K562 (cell line): Measurements from ENCODE around the gene IL1RL1. TPM values are rescaled to one million over a fixed set of nuclear protein-coding genes. Genes with fewer than 3 reads are reported as not detected.
A peak's percentile ranks its signal among the peaks of the same experiment; 100 is the strongest.

Source experiments
- ATAC-seq: fragments of 200-7000 bp; cut with Tn5 transposase; 3 replicates; pipeline ENCODE4 v1.9.1; 2020; ENCODE audit warnings: moderate library complexity
- BruUV-seq: library from RNA; stranded (reverse); fragments of 400-500 nt; replicated peaks from 2 replicates; lab custom pipeline; 2021; lab: Mats Ljungman, UMichigan
- CTCF ChIA-PET: fragments of 300-600 bp; formaldehyde crosslinking; extraction: SDS; loops from one replicate; lab custom pipeline; 2021; ENCODE audit warnings: low intra/inter-chr PET ratio; lab: Yijun Ruan, JAX
- POLR2A ChIA-PET: fragments of 300-600, 350-650 bp; sonication (Branson Sonifier 250); formaldehyde crosslinking; extraction: SDS; loops from one replicate; lab custom pipeline; 2021; ENCODE audit warnings: antibody characterized with exemption, inconsistent platforms; lab: Yijun Ruan, JAX
- DNase-seq, 4 experiments: peaks; one replicate each; pipeline versions ENCODE4 v3.0.0 to v3.0.0-alpha.2; 2011 to 2018; ENCODE audit warnings: low spot score in 3 of 4, mixed read lengths in 3 of 4; ENCODE audit errors: extremely low read depth in 1 of 4
- FAIRE-seq: peaks from 2 replicates; lab custom pipeline; 2011; peaks lifted over from hg19 to GRCh38; lab: Jason Lieb, UNC
- H2AFZ ChIP-seq: 2 replicates; pipeline ENCODE4 v1.6.0; 2011; ENCODE audit warnings: low read depth, low read length, control low read depth, inconsistent platforms
- H3K27ac ChIP-seq: fragments of 200-600 bp; 3 replicates; pipeline ENCODE4 v1.8.0; 2011; ENCODE audit warnings: low read depth, mild to moderate bottlenecking, control low read depth, inconsistent platforms, low read length, moderate library complexity, mixed read lengths; ENCODE audit errors: extremely low read depth
- H3K27me3 ChIP-seq, 2 experiments: fragments of 300-600 bp in 1 of 2; 2 replicates in 1 of 2; 3 replicates in 1 of 2; pipeline versions ENCODE4 v1.6.0 to v1.8.0; 2011; ENCODE audit warnings: inconsistent platforms in 2 of 2, low read length in 2 of 2, mild to moderate bottlenecking in 1 of 2, mixed read lengths in 1 of 2, moderate library complexity in 1 of 2; ENCODE audit not compliant: control insufficient read depth in 2 of 2, insufficient read depth in 2 of 2
- H3K36me3 ChIP-seq: fragments of 300-600 bp; 3 replicates; pipeline ENCODE4 v1.8.0; 2011; ENCODE audit warnings: mild to moderate bottlenecking, low read length, inconsistent platforms; ENCODE audit not compliant: control insufficient read depth, insufficient read depth
- H3K4me1 ChIP-seq, 2 experiments: fragments of 200-600 bp in 1 of 2; replicated peaks in 1 of 2; 2 replicates in 1 of 2; 3 replicates in 1 of 2; pipeline versions ENCODE4 v1.5.1 to v1.8.0; 2011; ENCODE audit warnings: inconsistent platforms in 2 of 2, low read length in 2 of 2, mild to moderate bottlenecking in 1 of 2, mixed read lengths in 1 of 2, moderate library complexity in 1 of 2; ENCODE audit not compliant: control insufficient read depth in 2 of 2, insufficient read depth in 2 of 2
- H3K4me2 ChIP-seq: 2 replicates; pipeline ENCODE4 v1.6.1; 2011; ENCODE audit warnings: low read length, control low read depth, inconsistent platforms, mixed read lengths; ENCODE audit not compliant: insufficient read depth
- H3K4me3 ChIP-seq: fragments of 200-600 bp; sonication (generic), shearing (Covaris generic); 2 replicates; pipeline ENCODE4 v1.5.1; 2016; ENCODE audit warnings: control low read depth, inconsistent platforms
- H3K79me2 ChIP-seq: fragments of 200-600 bp; 3 replicates; pipeline ENCODE4 v1.8.0; 2011; ENCODE audit warnings: low read length, inconsistent platforms; ENCODE audit not compliant: control insufficient read depth, insufficient read depth
- H3K9ac ChIP-seq, 2 experiments: 2 replicates each; pipeline versions ENCODE4 v1.6.0 to v1.6.1; 2011; ENCODE audit warnings: low read depth in 2 of 2, low read length in 2 of 2, control low read depth in 1 of 2, inconsistent platforms in 1 of 2, mild to moderate bottlenecking in 1 of 2, mixed read lengths in 1 of 2; ENCODE audit not compliant: insufficient read depth in 1 of 2
- H3K9me1 ChIP-seq: one replicate; pipeline ENCODE4 v1.6.0; 2011; ENCODE audit warnings: inconsistent platforms, mild to moderate bottlenecking, low read length, moderate library complexity; ENCODE audit not compliant: control insufficient read depth, insufficient read depth
- H3K9me3 ChIP-seq: replicated peaks from 2 replicates; pipeline ENCODE4 v1.5.1; 2011; ENCODE audit warnings: low read depth, low read length, inconsistent platforms; ENCODE audit not compliant: control insufficient read depth, insufficient read depth
- H4K20me1 ChIP-seq: replicated peaks from 2 replicates; pipeline ENCODE4 v1.6.1; 2011; ENCODE audit warnings: low read length, inconsistent platforms, mixed read lengths; ENCODE audit not compliant: control insufficient read depth, insufficient read depth
- CBX3 ChIP-seq, 2 experiments: IDR thresholded peaks; 1 replicate in 1 of 2; 2 replicates in 1 of 2; pipeline ENCODE4 v1.6.1; 2012; ENCODE audit warnings: inconsistent platforms in 2 of 2, low read length in 2 of 2, borderline replicate concordance in 1 of 2, control low read depth in 1 of 2
- GTF2E2 ChIP-seq: fragments of 200-800 bp; sonication (Bioruptor generic); IDR thresholded peaks from 2 replicates; pipeline ENCODE4 v1.6.1; 2016; ENCODE audit warnings: missing genetic modification characterization, missing compliant biosample characterization
- RBFOX2 ChIP-seq: fragments of 200-400 bp; formaldehyde crosslinking; IDR thresholded peaks from 2 replicates; pipeline ENCODE4 v1.6.1; 2017; ENCODE audit warnings: low read depth, mild to moderate bottlenecking, low read length, moderate library complexity
- RNF2 ChIP-seq: sonication (generic); IDR thresholded peaks from 2 replicates; pipeline ENCODE4 v1.6.1; 2016
- ZNF75A ChIP-seq: fragments of 450-650 bp; formaldehyde crosslinking; IDR thresholded peaks from 2 replicates; pipeline ENCODE4 v1.4.0; 2020; ENCODE audit warnings: mild to moderate bottlenecking
- WGBS: fragments of 100-300 bp; shearing (Covaris generic); methylation state at CpG from one replicate; pipeline ENCODE4 v1.1.6; 2016; ENCODE audit warnings: low coverage, mixed read lengths; ENCODE audit not compliant: insufficient coverage; ENCODE audit errors: missing lambda C conversion rate; 5-methylcytosine and 5-hydroxymethylcytosine counted together
- in situ Hi-C: fragments of 300-500 bp; cut with MboI; formaldehyde crosslinking; loops from 4 replicates; pipeline ENCODE4 v1.15.0; 2018; ENCODE audit warnings: inconsistent platforms, mixed read lengths
- intact Hi-C: fragments of 100-400 bp; cut with micrococcal nuclease; formaldehyde crosslinking; loops from 2 replicates; pipeline ENCODE4 v1.14.2; 2022
- polyA plus RNA-seq, 8 experiments: library from polyadenylated mRNA; depleted of rRNA in 4 of 8; stranded (reverse) in 5 of 8; unstranded in 3 of 8; fragments of >200 nt; fragmentation: Nextera tagmentation in 2 of 8; fragmentation: Illumina TruSeq in 1 of 8; extraction: Ambion mirVana in 2 of 8; extraction: Trizol in 1 of 8; gene quantifications; 2 replicates each; pipeline versions ENCODE4 v1.2.1 to v1.2.3, GENCODE V29; 2011 to 2014; ENCODE audit warnings: inconsistent platforms in 1 of 8, missing spikeins in 1 of 8
- total RNA-seq, 7 experiments: library from RNA; depleted of rRNA in 6 of 7; stranded (reverse); fragments of >200 nt in 6 of 7; fragmentation: Illumina TruSeq in 2 of 7; extraction: Trizol in 2 of 7; gene quantifications; 2 replicates each; pipeline versions ENCODE4 v1.2.1 to v1.2.3, GENCODE V29; 2011 to 2021; ENCODE audit warnings: low replicate concordance in 1 of 7
- TF ChIP-seq, protein P1 (sequence below): fragments of 200-800 bp; sonication (Bioruptor generic); IDR thresholded peaks from 2 replicates; pipeline ENCODE4 v1.6.1; 2017; ENCODE audit warnings: missing genetic modification characterization, missing compliant biosample characterization

The IL1RL1 gene
- total and polyA plus RNA-seq, 9 of the 15 experiments (the other 6 are each of a cell fraction or from before 2014, with no cell fraction given) = 0.06 to 3.3 (median 0.59) TPM

DNA sequence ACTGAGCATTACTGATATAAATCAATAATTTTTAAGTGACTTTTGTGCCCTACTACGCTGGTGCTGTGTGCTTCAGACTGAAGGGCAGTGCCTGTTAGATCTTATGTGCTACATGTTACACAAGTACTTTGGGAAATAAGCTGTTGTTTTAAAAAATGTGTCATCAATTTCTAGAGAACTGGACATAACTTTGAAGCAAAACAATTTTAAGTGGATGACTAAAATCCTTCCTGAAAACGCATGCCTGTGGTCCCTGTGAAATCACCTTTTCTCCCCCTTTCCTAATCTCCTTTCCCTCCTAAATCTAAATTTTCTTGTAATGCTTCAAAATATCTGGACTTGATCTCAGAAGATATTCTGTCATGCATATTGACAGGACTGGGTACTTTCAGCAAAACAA, 7.1 kb upstream of the IL1RL1 start:
- CTCF ChIA-PET = no interaction called here
- POLR2A ChIA-PET = no interaction called here
- intact Hi-C loops (loop anchor here (5.0 kb wide), 1 partner anchor 53 kb away; the partner anchor contains the start of gene IL18R1), in situ Hi-C loops (no loop called here)
- Histone ChIP-seq H3K9me1 (no peaks in the 10 kb centered on the region), H4K20me1 (no peaks in the 10 kb centered on the region), H3K79me2 (no peaks in the 10 kb centered on the region), H3K36me3 (no peaks in the 10 kb centered on the region), H3K4me1 (peaks cover 0 to 14% of the 10 kb centered on the region in 2 experiments; a peak in 2 of 5 replicates), H3K9me3 (no peaks in the 10 kb centered on the region), H3K4me3 (no peak overlapping the region), H2AFZ (peak overlapping the region; percentile 5; the same call in 1 of the 2 replicates), H3K27me3 (no peaks in the 10 kb centered on the region), H3K27ac (no peak overlapping the region), H3K9ac (no peak overlapping the region), H3K4me2 (no peak overlapping the region)
- TF ChIP-seq RBFOX2 = no peak
- TF ChIP-seq CBX3 (IDR thresholded peaks at IDR 0.05; ENCODE audit: borderline replicate concordance in 1 of 2, low read length in 2 of 2) = no peak
- TF ChIP-seq ZNF75A = no peak
- 5% methylated on average over 2 of the region's 2 CpGs for WGBS
- no peak for DNase-seq
- no peak for FAIRE-seq
- ATAC-seq = no peak
- BruUV-seq = no TSS peak

DNA sequence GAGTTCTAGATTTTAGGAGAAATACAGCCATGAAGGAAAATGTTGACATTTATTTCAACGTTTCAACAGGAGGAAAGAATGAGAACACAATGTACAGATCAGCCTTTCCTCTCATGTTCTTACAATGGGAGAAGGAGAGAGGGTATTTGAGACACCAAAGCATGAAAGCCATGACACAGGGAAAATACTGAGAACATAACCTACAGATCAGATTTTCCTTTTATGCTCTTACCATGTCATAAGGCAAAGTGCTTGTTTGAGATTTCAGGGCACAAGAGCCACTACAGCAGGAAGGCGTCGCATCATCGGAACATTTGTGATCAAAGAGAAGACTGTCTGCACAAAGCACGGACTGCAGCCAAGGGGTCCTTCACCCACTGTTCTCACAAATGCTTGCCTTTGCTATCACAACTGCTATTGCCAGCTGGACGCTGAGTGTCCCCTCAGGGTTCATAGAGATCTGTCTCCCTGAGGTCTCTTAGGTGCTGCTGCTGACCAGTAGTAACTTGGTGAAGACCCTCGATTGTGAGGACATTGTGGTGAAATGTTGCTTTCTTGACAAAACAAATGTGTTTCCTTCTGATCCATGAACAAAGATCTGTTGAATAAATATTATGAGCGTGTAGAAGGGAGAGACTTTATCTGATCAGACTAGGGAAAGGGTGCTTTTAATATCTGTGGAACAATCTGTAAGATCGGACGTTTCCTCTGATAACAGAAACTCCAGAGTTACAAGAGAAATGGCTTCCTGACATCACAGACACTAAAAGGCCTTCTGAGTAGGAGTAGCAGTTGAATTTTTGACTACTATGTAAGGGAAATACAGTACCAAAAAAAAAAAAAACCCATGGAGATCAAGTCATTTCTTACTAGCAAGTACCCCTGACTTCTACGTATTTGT, 6.4 kb upstream of the IL1RL1 start:
- Histone ChIP-seq H2AFZ (peak overlapping the region; percentile 5), H4K20me1 (no peaks in the 10 kb centered on the region), H3K9ac (no peak overlapping the region), H3K27me3 (no peaks in the 10 kb centered on the region), H3K4me3 (no peak overlapping the region), H3K36me3 (no peaks in the 10 kb centered on the region), H3K79me2 (no peaks in the 10 kb centered on the region), H3K9me3 (no peaks in the 10 kb centered on the region), H3K4me1 (peaks cover 0 to 14% of the 10 kb centered on the region in 2 experiments; a peak in 2 of 5 replicates), H3K9me1 (no peaks in the 10 kb centered on the region)
- WGBS = 25% methylated on average over 11 of the region's 11 CpGs
- BruUV-seq = no TSS peak
- FAIRE-seq = no peak
- CTCF ChIA-PET = no interaction called here
- in situ Hi-C loops = no loop called here
- intact Hi-C loops = loop anchor here (5.0 kb wide), 1 partner anchor 52 kb away; the partner anchor contains the start of gene IL18R1
- DNase-seq = no peak
- no peak for ATAC-seq
- TF ChIP-seq RNF2 (0 out of 2 replicates have a peak, but pooled peaks have one; percentile 8), GTF2E2 (tag) (0 out of 2 replicates have a peak, but pooled peaks have one; percentile 50)
- TF ChIP-seq, protein P1, sequence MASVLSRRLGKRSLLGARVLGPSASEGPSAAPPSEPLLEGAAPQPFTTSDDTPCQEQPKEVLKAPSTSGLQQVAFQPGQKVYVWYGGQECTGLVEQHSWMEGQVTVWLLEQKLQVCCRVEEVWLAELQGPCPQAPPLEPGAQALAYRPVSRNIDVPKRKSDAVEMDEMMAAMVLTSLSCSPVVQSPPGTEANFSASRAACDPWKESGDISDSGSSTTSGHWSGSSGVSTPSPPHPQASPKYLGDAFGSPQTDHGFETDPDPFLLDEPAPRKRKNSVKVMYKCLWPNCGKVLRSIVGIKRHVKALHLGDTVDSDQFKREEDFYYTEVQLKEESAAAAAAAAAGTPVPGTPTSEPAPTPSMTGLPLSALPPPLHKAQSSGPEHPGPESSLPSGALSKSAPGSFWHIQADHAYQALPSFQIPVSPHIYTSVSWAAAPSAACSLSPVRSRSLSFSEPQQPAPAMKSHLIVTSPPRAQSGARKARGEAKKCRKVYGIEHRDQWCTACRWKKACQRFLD (CRISPR knock-in tag) = no peak
- TF ChIP-seq, all 486 proteins: peak for 2
- POLR2A ChIA-PET = no interaction called here
- H3K27ac ChIP-seq = no peak overlapping the region
- no peak overlapping the region for H3K4me2 ChIP-seq
